ENCODE data around the gene SCYGR2.

Gene SCYGR2

DNA sequence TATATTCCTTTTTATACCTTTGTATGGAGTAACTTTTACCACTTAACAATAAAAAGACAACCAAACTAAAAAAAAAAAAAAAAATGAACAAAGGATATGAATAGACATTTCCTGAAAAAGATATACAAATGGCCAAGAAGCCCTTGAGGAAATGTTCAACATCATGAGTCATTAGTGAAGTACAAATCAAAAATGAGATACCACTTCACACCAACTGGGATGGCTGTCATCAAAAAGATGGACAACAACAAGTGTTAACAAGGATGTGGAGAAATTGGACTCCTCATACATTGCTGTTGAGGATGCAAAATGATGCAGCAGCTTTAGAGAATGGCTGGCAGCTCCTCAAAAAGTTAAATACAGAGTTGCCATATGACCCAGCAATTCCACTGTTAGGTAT is 22.6 kb upstream of the SCYGR2 start:
- no peak for DNase-seq (ENCODE audit: low spot score)
- TF ChIP-seq, protein P1, sequence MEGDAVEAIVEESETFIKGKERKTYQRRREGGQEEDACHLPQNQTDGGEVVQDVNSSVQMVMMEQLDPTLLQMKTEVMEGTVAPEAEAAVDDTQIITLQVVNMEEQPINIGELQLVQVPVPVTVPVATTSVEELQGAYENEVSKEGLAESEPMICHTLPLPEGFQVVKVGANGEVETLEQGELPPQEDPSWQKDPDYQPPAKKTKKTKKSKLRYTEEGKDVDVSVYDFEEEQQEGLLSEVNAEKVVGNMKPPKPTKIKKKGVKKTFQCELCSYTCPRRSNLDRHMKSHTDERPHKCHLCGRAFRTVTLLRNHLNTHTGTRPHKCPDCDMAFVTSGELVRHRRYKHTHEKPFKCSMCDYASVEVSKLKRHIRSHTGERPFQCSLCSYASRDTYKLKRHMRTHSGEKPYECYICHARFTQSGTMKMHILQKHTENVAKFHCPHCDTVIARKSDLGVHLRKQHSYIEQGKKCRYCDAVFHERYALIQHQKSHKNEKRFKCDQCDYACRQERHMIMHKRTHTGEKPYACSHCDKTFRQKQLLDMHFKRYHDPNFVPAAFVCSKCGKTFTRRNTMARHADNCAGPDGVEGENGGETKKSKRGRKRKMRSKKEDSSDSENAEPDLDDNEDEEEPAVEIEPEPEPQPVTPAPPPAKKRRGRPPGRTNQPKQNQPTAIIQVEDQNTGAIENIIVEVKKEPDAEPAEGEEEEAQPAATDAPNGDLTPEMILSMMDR (IDR thresholded peaks at IDR 0.05): no peak
- Histone ChIP-seq H3K27ac (no peak overlapping the region), H3K4me3 (no peak overlapping the region)

DNA sequence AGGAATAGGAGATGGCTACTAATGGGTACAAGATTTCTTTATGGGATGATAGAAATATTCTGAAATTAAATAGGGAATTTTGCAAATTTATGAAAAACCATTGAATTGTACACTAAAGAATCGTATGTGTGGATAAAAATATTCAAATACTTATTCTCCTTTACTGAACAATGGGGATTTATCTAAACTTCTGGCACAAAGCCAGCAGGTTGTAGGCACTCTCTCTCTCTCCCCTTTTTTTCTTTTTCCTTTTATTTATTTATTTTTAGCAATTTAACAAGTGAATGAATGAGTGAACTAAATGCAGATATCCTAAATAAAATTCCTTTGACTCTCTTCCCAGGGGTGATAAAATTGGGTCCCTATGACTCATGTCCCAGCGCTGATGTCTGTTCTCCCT is 21.9 kb upstream of the SCYGR2 start:
- H3K4me3 ChIP-seq: no peak overlapping the region

DNA sequence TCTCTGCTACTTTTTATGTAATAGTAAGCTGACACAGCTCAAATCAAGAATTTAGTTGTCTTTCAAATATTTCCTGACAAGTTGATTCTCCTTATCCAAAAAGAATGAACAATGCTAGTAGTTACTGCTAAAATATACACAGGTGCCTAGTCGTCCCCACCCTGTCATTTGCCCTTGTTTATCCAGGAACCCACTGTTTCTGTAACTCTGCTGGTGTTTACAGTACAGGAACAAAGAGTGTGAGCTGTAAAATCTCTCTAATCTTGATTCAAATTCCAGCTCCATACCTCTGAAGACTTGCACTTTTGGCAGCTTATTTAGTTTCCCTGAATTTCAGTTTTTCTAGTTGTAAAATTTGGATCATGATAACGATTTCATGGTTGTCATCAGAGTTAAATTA is 21.1 kb upstream of the SCYGR2 start:
- TF ChIP-seq, protein P1 (IDR thresholded peaks at IDR 0.05): no peak
- no peak overlapping the region for H3K27ac ChIP-seq
- H3K4me3 ChIP-seq: no peak overlapping the region
- no peak for DNase-seq (ENCODE audit: low spot score)

More for the DNA sequence above, 21.9 kb upstream of the SCYGR2 start:
- TF ChIP-seq, protein P1 (IDR thresholded peaks at IDR 0.05): no peak
- H3K27ac ChIP-seq: no peak overlapping the region
- no peak for DNase-seq (ENCODE audit: low spot score)

DNA sequence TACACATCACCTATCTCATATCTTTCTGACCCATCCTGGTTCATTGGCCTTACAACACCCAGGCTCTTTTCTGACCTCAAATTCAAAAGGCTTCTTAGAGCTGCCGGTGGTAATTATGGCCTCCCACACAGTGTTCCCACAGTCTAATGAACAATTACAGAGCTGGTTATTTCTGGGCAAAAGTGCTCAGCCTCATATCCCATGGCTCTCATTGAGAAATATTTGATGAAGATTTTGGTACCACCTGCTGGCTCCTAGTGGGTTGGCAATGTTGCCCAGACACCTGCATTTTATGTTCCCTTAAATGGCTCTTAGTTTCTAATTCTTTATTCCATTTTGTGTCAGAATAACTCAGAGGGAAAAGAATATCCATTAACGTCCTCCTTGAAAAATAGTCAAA is 20.1 kb upstream of the SCYGR2 start:
- DNase-seq (ENCODE audit: low spot score): no peak
- H3K27ac ChIP-seq: no peak overlapping the region
- TF ChIP-seq, protein P1 (IDR thresholded peaks at IDR 0.05): no peak
- H3K4me3 ChIP-seq: no peak overlapping the region

DNA sequence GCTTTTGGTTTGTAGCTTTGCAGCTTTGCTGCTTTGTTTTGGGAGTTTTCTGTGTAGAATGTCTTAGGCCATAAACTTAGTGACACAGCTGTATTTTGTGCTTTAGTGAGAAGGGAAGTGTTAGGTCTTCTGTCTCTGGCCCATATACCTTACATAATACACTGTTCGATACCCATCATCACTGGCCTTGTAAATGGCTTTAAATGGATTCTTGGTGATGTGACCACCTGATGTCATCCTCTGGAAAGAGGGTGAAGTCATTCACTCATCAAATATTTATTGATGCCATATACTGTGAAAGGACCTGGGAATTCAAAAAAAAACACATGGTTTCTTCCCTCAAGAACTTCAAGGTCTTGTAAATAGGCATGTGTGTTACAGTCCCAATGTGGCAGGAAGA is 18.9 kb upstream of the SCYGR2 start:
- Histone ChIP-seq H3K4me3 (no peak overlapping the region), H3K27ac (no peak overlapping the region)
- TF ChIP-seq, protein P1 (IDR thresholded peaks at IDR 0.05): no peak
- DNase-seq (ENCODE audit: low spot score): no peak

DNA sequence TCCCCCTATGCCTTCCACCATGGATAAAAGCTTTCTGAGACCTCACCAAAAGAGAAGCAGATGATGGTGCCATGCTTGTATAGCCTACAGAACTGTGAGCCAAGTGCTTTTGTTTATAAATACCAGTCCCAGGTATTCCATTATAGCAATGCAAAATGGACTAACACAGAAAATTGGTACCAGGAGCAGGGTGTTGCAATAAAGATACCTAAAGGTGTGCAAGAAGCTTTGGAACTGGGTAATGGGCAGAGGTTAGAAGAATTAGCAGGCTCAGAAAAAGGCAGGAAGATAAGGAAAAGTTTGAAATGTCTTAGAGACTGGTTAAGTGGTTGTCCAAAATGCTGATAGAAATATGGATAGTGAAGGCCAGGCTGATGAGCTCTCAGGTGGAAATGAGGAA is 16.3 kb upstream of the SCYGR2 start:
- DNase-seq (ENCODE audit: low spot score): no peak
- Histone ChIP-seq H3K27ac (no peak overlapping the region), H3K4me3 (no peak overlapping the region)
- TF ChIP-seq, protein P1 (IDR thresholded peaks at IDR 0.05): no peak

DNA sequence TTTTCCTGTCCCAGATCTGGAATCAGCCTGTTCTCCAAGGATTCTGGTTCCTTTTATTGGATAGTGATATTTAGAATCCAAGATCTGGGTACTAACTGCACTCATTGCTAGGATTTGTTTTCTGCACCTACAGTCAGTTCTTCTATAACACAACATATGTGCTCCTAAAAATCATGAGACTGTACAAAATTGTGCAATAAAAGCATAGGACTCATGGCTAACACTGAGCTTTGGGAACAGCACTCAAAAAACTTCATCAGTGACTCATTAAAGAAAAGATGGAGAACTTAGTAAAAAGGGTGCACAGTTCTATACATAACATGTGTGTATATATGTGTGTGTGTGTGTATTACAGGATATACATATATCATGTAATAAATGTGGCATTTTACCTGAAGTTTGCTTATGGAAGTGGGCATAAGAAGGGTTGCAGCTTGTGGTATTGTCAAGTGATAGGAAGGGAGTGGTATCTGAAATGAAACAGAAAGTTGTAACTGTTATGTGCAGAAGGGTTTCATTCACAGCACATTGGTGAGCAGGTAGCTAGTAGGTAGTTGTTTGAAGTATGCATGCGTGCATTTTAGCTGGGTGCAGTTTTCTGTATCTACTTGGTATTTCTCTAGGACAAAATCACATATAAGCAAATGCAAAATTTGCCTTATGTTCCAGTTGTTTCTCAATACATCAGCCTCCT is 5.9 kb upstream of the SCYGR2 start:
- TF ChIP-seq, protein P1 (IDR thresholded peaks at IDR 0.05): no peak
- no peak overlapping the region for H3K27ac ChIP-seq
- no peak for DNase-seq (ENCODE audit: low spot score)
- no peak overlapping the region for H3K4me3 ChIP-seq
